SH-SY5Y (cell line): Measurements from ENCODE around the gene GIT1.

Source experiments
- GATA2 ChIP-seq: IDR thresholded peaks from 2 replicates; pipeline ENCODE4 v1.6.1; 2011; ENCODE audit warnings: mild to moderate bottlenecking, low read depth, low read length
- GATA3 ChIP-seq: IDR thresholded peaks from 2 replicates; pipeline ENCODE4 v1.6.1; 2011; ENCODE audit warnings: low read depth, mild to moderate bottlenecking, low read length, moderate library complexity

DNA sequence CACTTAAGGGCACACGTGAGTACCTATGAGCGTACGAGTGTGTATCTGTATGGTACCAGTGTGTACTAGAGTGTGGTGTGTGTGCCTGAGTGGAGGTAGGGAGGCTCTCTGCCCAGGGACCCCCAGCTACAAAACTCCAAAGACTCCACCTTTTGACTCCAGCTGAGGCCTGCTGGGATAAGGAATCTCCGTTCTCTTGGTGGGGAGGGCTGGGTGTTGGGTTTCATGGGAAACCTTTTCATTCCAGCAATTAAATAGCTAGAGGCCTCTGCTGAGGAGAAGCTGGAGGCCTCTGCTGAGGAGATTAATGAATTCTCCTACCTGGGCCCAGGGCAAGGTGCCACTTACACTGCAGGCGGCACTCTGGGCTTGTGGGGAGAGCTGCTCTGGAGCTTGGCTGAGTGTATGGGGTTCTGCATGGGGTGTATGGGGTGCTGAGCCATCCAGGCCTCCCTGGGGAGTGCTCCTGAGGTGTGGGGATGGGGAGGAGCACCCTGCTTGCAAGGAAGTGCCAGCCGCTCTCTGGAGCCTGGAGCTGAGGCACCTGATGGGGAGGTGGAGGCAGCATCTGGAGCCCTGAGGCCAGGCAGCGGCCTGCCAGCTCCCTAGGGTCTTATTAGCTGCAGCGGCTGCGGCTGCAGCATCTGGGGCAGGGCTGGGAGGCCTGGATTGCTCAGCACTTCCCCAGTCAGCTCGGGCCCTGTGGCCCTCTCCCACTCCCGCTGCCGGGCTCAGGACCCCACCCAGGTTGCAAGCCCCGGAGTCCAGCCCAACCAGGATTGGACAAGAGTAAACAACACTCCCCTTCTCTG lies 8.1 kb upstream of the GIT1 start:
- TF ChIP-seq GATA2 (no peak), GATA3 (no peak)
